Activated CD8-positive, alpha-beta memory T cell treated with anti-CD3 and anti-CD28 coated beads for 36 hours (primary cell): ENCODE measurements around the gene BACH2. TPM values are rescaled to one million over a fixed set of nuclear protein-coding genes. Genes with fewer than 3 reads are reported as not detected.

Experiments
- CTCF ChIA-PET: fragments of 350-600 bp; sonication (Branson Sonifier 250); formaldehyde crosslinking; loops from one replicate; lab custom pipeline; 2021; ENCODE audit warnings: antibody characterized with exemption; lab: Charles Lee
- POLR2A ChIA-PET: fragments of 350-600 bp; sonication (Branson Sonifier 250); formaldehyde crosslinking; loops from one replicate; lab custom pipeline; 2021; ENCODE audit warnings: antibody characterized with exemption; lab: Charles Lee
- total RNA-seq, 2 experiments: library from RNA; stranded (reverse); gene quantifications; one replicate each; pipeline ENCODE4 v1.2.3, GENCODE V29; 2021

Gene BACH2
- total RNA-seq, 2 experiments from 2014 or later = 52.1 to 55.6 TPM

GRCh38 chr6:89950446-89950845 lies 346.2 kb downstream of the BACH2 start:
- POLR2A ChIA-PET = no interaction called here

GRCh38 chr6:89948876-89949275 lies 347.8 kb downstream of the BACH2 start:
- CTCF ChIA-PET = interaction anchor here (0.6 to 1.2 kb wide), 2 partner anchors 530 to 727 kb away, joined by 3 to 4 read pairs; no protein-coding TSS in a partner anchor

More at GRCh38 chr6:89950446-89950845, 346.2 kb downstream of the BACH2 start:
- CTCF ChIA-PET = interaction anchor here (1.7 kb wide), 1 partner anchor 10 kb away, joined by 7 read pairs; no protein-coding TSS in a partner anchor

GRCh38 chr6:89944826-89945407 lies 351.7 kb downstream of the BACH2 start:
- ChIA-PET CTCF (interaction anchor here (0.9 to 1.6 kb wide), 3 partner anchors 9 to 466 kb away, joined by 3 to 4 read pairs (median 3); no protein-coding TSS in a partner anchor), POLR2A (interaction anchor here (0.7 kb wide), 1 partner anchor 479 kb away, joined by 11 read pairs; no protein-coding TSS in a partner anchor)

More at GRCh38 chr6:89948876-89949275, 347.8 kb downstream of the BACH2 start:
- POLR2A ChIA-PET = no interaction called here

- POLR2A ChIA-PET = interaction anchor here (0.7 kb wide), 1 partner anchor 480 kb away, joined by 11 read pairs; no protein-coding TSS in a partner anchor
- CTCF ChIA-PET = interaction anchor here (0.8 to 1.6 kb wide), 3 partner anchors 117 to 467 kb away, joined by 3 to 4 read pairs (median 3); no protein-coding TSS in a partner anchor
These were observed 352.4 kb downstream of the BACH2 start for GRCh38 chr6:89944181-89944755.

GRCh38 chr6:89942601-89943000 lies 354.0 kb downstream of the BACH2 start:
- POLR2A ChIA-PET = no interaction called here
- CTCF ChIA-PET = interaction anchor here (1.0 to 1.4 kb wide), 3 partner anchors 322 to 537 kb away, joined by 3 read pairs; no protein-coding TSS in a partner anchor

- ChIA-PET CTCF (interaction anchor here (1.0 to 1.5 kb wide), 5 partner anchors 129 to 537 kb away, joined by 3 to 4 read pairs (median 3); no protein-coding TSS in a partner anchor), POLR2A (no interaction called here)
These were observed 354.7 kb downstream of the BACH2 start for GRCh38 chr6:89941763-89942497.

- ChIA-PET POLR2A (no interaction called here), CTCF (interaction anchor here (0.6 to 1.6 kb wide), 23 partner anchors 7 to 568 kb away, joined by 3 to 17 read pairs (median 4); no protein-coding TSS in a partner anchor)
These were observed 355.4 kb downstream of the BACH2 start for GRCh38 chr6:89941031-89941762.

GRCh38 chr6:89940225-89941027 lies 356.2 kb downstream of the BACH2 start:
- ChIA-PET POLR2A (no interaction called here), CTCF (interaction anchor here (0.6 to 1.6 kb wide), 29 partner anchors 8 to 887 kb away, joined by 3 to 17 read pairs (median 3); no protein-coding TSS in a partner anchor)

- ChIA-PET CTCF (interaction anchor here (0.7 to 2.5 kb wide), 2 partner anchors 538 to 540 kb away, joined by 3 to 6 read pairs; no protein-coding TSS in a partner anchor), POLR2A (interaction anchor here (0.6 to 0.7 kb wide), 2 partner anchors 315 to 517 kb away, joined by 3 to 5 read pairs; no protein-coding TSS in a partner anchor)
These were observed 357.5 kb downstream of the BACH2 start for GRCh38 chr6:89939144-89939543.

GRCh38 chr6:89938014-89938413 lies 358.6 kb downstream of the BACH2 start:
- CTCF ChIA-PET = interaction anchor here (2.5 kb wide), 1 partner anchor 541 kb away, joined by 6 read pairs; no protein-coding TSS in a partner anchor
- POLR2A ChIA-PET = no interaction called here

GRCh38 chr6:89936177-89936576 lies 360.5 kb downstream of the BACH2 start:
- POLR2A ChIA-PET = no interaction called here
- CTCF ChIA-PET = no interaction called here

- ChIA-PET CTCF (interaction anchor here (0.6 kb wide), 1 partner anchor 1908 kb away, joined by 3 read pairs; no protein-coding TSS in a partner anchor), POLR2A (no interaction called here)
These were observed 361.8 kb downstream of the BACH2 start for GRCh38 chr6:89934685-89935366.

- ChIA-PET POLR2A (no interaction called here), CTCF (no interaction called here)
These were observed 364.3 kb downstream of the BACH2 start for GRCh38 chr6:89932245-89932802.

- POLR2A ChIA-PET = no interaction called here
- CTCF ChIA-PET = no interaction called here
These were observed 365.9 kb downstream of the BACH2 start for GRCh38 chr6:89930789-89931188.

GRCh38 chr6:89928604-89929003 lies 368.0 kb downstream of the BACH2 start:
- ChIA-PET POLR2A (no interaction called here), CTCF (no interaction called here)

GRCh38 chr6:89927791-89928550 lies 368.7 kb downstream of the BACH2 start:
- ChIA-PET POLR2A (no interaction called here), CTCF (no interaction called here)
